ENCODE results near the gene TBC1D5. TPM values are rescaled to one million over a fixed set of nuclear protein-coding genes. Genes with fewer than 3 reads are reported as not detected.

The TBC1D5 gene
- total RNA-seq, 1 experiment from 2014 or later, result 33.9 TPM

DNA sequence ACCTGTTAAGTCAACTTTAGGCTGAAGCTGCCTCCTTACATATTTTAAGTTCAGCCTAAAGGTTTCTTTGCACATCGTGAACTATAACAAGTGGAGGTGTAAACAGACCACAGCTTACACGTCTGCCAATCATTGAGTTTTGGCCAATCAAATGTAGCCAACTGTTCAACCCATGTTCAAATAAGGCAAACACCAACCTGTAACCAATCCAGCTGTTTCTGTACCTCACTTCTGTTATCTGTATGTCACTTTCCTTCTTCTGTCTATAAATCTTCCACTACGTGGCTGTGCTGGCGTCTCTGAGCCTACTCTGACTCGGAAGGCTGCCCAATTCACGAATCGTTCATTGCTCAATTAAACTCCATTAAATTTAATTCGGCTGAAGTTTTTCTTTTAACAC, 356.0 kb downstream of the TBC1D5 start:
- no TSS peak for BruUV-seq (replicated peaks)
- ATAC-seq (no peak), DNase-seq (ENCODE audit: low read depth, low spot score) (no peak)
- Histone ChIP-seq H3K27ac (ENCODE audit: low read depth, low read length) (no peak overlapping the region), H3K4me2 (ENCODE audit: low read length) (no peak overlapping the region), H3K4me3 (replicated peaks in 1 of 2; ENCODE audit: low read depth in 1 of 2, low read length in 2 of 2) (no peak overlapping the region), H3K9me3 (ENCODE audit: control insufficient read depth in 1 of 2, insufficient read depth in 1 of 2, low read depth in 1 of 2, low read length in 2 of 2) (no peaks in the 10 kb centered on the region), H3K27me3 (ENCODE audit: insufficient read depth, low read length) (no peaks in the 10 kb centered on the region), H3K9ac (ENCODE audit: low read length) (no peak overlapping the region), H3K79me2 (ENCODE audit: insufficient read depth, low read length) (no peaks in the 10 kb centered on the region), H3K36me3 (ENCODE audit: control insufficient read depth in 1 of 2, insufficient read depth in 2 of 2, low read length in 2 of 2) (no peaks in the 10 kb centered on the region), H4K20me1 (ENCODE audit: insufficient read depth) (no peaks in the 10 kb centered on the region), H3K9me2 (ENCODE audit: insufficient read depth) (no peaks in the 10 kb centered on the region), H2AFZ (ENCODE audit: low read depth, low read length, poor library complexity, severe bottlenecking) (no peak overlapping the region), H3K4me1 (ENCODE audit: control insufficient read depth in 1 of 2, insufficient read depth in 2 of 2, low read length in 2 of 2) (no peaks in the 10 kb centered on the region)
- TF ChIP-seq SP1 (IDR thresholded peaks at IDR 0.05; ENCODE audit: low read depth) (no peak), TCF7L2 (IDR thresholded peaks at IDR 0.05; ENCODE audit: borderline replicate concordance, extremely low read depth, insufficient read depth, insufficient read length) (no peak), JUND (IDR thresholded peaks at IDR 0.05) (no peak), ZNF274 (IDR thresholded peaks at IDR 0.05; ENCODE audit: low read depth, low read length) (no peak), EZH2 (IDR thresholded peaks at IDR 0.05) (no peak), CBX3 (IDR thresholded peaks at IDR 0.05; ENCODE audit: low read depth) (no peak), ZFX (IDR thresholded peaks at IDR 0.05) (no peak), CEBPB (IDR thresholded peaks at IDR 0.05; ENCODE audit: low read depth) (no peak), SRF (IDR thresholded peaks at IDR 0.05; ENCODE audit: low read depth) (no peak), POLR2A (IDR thresholded peaks at IDR 0.05; ENCODE audit: borderline replicate concordance, extremely low read depth, insufficient read depth, insufficient read length) (no peak), RAD21 (IDR thresholded peaks at IDR 0.05; ENCODE audit: low read depth) (no peak), FOSL1 (IDR thresholded peaks at IDR 0.05; ENCODE audit: low read depth) (no peak), EGR1 (IDR thresholded peaks at IDR 0.05; ENCODE audit: low read depth) (no peak), EZH2phosphoT487 (IDR thresholded peaks at IDR 0.05; ENCODE audit: borderline replicate concordance) (no peak)
- TF ChIP-seq, protein P1, sequence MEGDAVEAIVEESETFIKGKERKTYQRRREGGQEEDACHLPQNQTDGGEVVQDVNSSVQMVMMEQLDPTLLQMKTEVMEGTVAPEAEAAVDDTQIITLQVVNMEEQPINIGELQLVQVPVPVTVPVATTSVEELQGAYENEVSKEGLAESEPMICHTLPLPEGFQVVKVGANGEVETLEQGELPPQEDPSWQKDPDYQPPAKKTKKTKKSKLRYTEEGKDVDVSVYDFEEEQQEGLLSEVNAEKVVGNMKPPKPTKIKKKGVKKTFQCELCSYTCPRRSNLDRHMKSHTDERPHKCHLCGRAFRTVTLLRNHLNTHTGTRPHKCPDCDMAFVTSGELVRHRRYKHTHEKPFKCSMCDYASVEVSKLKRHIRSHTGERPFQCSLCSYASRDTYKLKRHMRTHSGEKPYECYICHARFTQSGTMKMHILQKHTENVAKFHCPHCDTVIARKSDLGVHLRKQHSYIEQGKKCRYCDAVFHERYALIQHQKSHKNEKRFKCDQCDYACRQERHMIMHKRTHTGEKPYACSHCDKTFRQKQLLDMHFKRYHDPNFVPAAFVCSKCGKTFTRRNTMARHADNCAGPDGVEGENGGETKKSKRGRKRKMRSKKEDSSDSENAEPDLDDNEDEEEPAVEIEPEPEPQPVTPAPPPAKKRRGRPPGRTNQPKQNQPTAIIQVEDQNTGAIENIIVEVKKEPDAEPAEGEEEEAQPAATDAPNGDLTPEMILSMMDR (IDR thresholded peaks at IDR 0.05 in 2 of 3, conservative IDR thresholded peaks at IDR 0.05 in 1 of 3; ENCODE audit: borderline replicate concordance in 1 of 3, insufficient read depth in 1 of 3, low read depth in 2 of 3, low read length in 2 of 3), result no peak
- TF ChIP-seq, protein P2, sequence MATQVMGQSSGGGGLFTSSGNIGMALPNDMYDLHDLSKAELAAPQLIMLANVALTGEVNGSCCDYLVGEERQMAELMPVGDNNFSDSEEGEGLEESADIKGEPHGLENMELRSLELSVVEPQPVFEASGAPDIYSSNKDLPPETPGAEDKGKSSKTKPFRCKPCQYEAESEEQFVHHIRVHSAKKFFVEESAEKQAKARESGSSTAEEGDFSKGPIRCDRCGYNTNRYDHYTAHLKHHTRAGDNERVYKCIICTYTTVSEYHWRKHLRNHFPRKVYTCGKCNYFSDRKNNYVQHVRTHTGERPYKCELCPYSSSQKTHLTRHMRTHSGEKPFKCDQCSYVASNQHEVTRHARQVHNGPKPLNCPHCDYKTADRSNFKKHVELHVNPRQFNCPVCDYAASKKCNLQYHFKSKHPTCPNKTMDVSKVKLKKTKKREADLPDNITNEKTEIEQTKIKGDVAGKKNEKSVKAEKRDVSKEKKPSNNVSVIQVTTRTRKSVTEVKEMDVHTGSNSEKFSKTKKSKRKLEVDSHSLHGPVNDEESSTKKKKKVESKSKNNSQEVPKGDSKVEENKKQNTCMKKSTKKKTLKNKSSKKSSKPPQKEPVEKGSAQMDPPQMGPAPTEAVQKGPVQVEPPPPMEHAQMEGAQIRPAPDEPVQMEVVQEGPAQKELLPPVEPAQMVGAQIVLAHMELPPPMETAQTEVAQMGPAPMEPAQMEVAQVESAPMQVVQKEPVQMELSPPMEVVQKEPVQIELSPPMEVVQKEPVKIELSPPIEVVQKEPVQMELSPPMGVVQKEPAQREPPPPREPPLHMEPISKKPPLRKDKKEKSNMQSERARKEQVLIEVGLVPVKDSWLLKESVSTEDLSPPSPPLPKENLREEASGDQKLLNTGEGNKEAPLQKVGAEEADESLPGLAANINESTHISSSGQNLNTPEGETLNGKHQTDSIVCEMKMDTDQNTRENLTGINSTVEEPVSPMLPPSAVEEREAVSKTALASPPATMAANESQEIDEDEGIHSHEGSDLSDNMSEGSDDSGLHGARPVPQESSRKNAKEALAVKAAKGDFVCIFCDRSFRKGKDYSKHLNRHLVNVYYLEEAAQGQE (IDR thresholded peaks at IDR 0.05; ENCODE audit: low read depth), result no peak
- TF ChIP-seq, protein P3, sequence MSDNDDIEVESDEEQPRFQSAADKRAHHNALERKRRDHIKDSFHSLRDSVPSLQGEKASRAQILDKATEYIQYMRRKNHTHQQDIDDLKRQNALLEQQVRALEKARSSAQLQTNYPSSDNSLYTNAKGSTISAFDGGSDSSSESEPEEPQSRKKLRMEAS (IDR thresholded peaks at IDR 0.05), result no peak
- TF ChIP-seq, protein P4, sequence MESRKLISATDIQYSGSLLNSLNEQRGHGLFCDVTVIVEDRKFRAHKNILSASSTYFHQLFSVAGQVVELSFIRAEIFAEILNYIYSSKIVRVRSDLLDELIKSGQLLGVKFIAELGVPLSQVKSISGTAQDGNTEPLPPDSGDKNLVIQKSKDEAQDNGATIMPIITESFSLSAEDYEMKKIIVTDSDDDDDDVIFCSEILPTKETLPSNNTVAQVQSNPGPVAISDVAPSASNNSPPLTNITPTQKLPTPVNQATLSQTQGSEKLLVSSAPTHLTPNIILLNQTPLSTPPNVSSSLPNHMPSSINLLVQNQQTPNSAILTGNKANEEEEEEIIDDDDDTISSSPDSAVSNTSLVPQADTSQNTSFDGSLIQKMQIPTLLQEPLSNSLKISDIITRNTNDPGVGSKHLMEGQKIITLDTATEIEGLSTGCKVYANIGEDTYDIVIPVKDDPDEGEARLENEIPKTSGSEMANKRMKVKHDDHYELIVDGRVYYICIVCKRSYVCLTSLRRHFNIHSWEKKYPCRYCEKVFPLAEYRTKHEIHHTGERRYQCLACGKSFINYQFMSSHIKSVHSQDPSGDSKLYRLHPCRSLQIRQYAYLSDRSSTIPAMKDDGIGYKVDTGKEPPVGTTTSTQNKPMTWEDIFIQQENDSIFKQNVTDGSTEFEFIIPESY (IDR thresholded peaks at IDR 0.05; ENCODE audit: extremely low read depth, insufficient replicate concordance, low read length), result no peak
- ChIA-PET CTCF (no interaction called here), POLR2A (no interaction called here), RAD21 (ENCODE audit: low non-redundant PET in 1 of 2, low total read pairs in 2 of 2, uncharacterized antibody in 2 of 2, unreplicated experiment in 2 of 2) (no interaction called here)
- intact Hi-C loops (cut with micrococcal nuclease), result no loop called here

All from HCT116 (cell line).